ENCODE results near the gene SLC5A11. TPM values are rescaled to one million over a fixed set of nuclear protein-coding genes. Genes with fewer than 3 reads are reported as not detected.
A peak's percentile ranks its signal among the peaks of the same experiment; 100 is the strongest.

The SLC5A11 gene
- total and polyA plus RNA-seq, 2 of the 13 experiments (the other 11 are each of a cell fraction or from before 2014, with no cell fraction given): 1.2 to 3.3 TPM

GRCh38 chr16:24858219-24859041 lies 12.7 kb downstream of the SLC5A11 start (continued):
- TF ChIP-seq DZIP1 (CRISPR knock-in tag; IDR thresholded peaks at IDR 0.05): peak; percentile 66; the same call in 1 of the 2 replicates
- TF ChIP-seq SIX4 (CRISPR knock-in tag; IDR thresholded peaks at IDR 0.05): peak; percentile 81
- TF ChIP-seq ZHX2 (IDR thresholded peaks at IDR 0.05; ENCODE audit: low read depth): no peak
- TF ChIP-seq ZHX2 (CRISPR knock-in tag; IDR thresholded peaks at IDR 0.05; ENCODE audit: borderline replicate concordance): peak; percentile 93; the same call in 1 of the 2 replicates
- TF ChIP-seq CREM (IDR thresholded peaks at IDR 0.05): no peak
- no peak for TF ChIP-seq CREM (CRISPR knock-in tag; IDR thresholded peaks at IDR 0.05)
- no peak for TF ChIP-seq GMEB2 (CRISPR knock-in tag; IDR thresholded peaks at IDR 0.05; ENCODE audit: low read depth)
- peak; percentile 96 for TF ChIP-seq MIXL1 (CRISPR knock-in tag; IDR thresholded peaks at IDR 0.05)
- no peak for TF ChIP-seq DR1 (CRISPR knock-in tag; IDR thresholded peaks at IDR 0.05)
- TF ChIP-seq ELF1 (CRISPR knock-in tag; IDR thresholded peaks at IDR 0.05): peak; percentile 41; the same call in 1 of the 2 replicates
- peak; percentile 91; the same call in 1 of the 2 replicates for TF ChIP-seq ZNF251 (CRISPR knock-in tag; IDR thresholded peaks at IDR 0.05)
- TF ChIP-seq JUN (CRISPR knock-in tag; IDR thresholded peaks at IDR 0.05): peak; percentile 55; the same call in 1 of the 2 replicates
- TF ChIP-seq ZNF232 (CRISPR knock-in tag; IDR thresholded peaks at IDR 0.05; ENCODE audit: borderline replicate concordance): peak; percentile 97; the same call in 1 of the 2 replicates
- TF ChIP-seq TIGD3 (CRISPR knock-in tag; IDR thresholded peaks at IDR 0.05; ENCODE audit: borderline replicate concordance): 0 out of 2 replicates have a peak, but pooled peaks have one; percentile 78
- no peak for TF ChIP-seq CENPBD1 (CRISPR knock-in tag; IDR thresholded peaks at IDR 0.05; ENCODE audit: borderline replicate concordance, low read depth)

Measured in HepG2 (cell line).